Fibroblast of skin of left biceps (primary cell): ENCODE data around the gene GABRR2.

Source experiments
- DNase-seq, 2 experiments: peaks; one replicate each; pipeline ENCODE4 v3.0.0-alpha.2; 2013; ENCODE audit warnings: low read depth in 2 of 2

Gene GABRR2

GRCh38 chr6:89209457-89209856 is 105.6 kb downstream of the GABRR2 start:
- no peak for DNase-seq

- DNase-seq = no peak
Observed at GRCh38 chr6:89208551-89208950, 106.5 kb downstream of the GABRR2 start.
